Retinal pigment epithelial cell (primary cell): ENCODE measurements around the gene EME2.

Source experiments
- DNase-seq: peaks from one replicate; pipeline ENCODE4 v3.0.0-alpha.2; 2010; ENCODE audit warnings: low read depth
- H3K4me3 ChIP-seq: 2 replicates; pipeline ENCODE4 v1.5.1; 2011; ENCODE audit warnings: mild to moderate bottlenecking, low read length, control low read depth, moderate library complexity
- CTCF ChIP-seq: conservative IDR thresholded peaks from 2 replicates; pipeline ENCODE4 v1.5.1; 2011; ENCODE audit warnings: low read depth, low read length, control low read depth, inconsistent platforms

Gene EME2, protein sequence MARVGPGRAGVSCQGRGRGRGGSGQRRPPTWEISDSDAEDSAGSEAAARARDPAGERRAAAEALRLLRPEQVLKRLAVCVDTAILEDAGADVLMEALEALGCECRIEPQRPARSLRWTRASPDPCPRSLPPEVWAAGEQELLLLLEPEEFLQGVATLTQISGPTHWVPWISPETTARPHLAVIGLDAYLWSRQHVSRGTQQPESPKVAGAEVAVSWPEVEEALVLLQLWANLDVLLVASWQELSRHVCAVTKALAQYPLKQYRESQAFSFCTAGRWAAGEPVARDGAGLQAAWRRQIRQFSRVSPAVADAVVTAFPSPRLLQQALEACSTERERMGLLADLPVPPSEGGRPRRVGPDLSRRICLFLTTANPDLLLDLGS

DNA sequence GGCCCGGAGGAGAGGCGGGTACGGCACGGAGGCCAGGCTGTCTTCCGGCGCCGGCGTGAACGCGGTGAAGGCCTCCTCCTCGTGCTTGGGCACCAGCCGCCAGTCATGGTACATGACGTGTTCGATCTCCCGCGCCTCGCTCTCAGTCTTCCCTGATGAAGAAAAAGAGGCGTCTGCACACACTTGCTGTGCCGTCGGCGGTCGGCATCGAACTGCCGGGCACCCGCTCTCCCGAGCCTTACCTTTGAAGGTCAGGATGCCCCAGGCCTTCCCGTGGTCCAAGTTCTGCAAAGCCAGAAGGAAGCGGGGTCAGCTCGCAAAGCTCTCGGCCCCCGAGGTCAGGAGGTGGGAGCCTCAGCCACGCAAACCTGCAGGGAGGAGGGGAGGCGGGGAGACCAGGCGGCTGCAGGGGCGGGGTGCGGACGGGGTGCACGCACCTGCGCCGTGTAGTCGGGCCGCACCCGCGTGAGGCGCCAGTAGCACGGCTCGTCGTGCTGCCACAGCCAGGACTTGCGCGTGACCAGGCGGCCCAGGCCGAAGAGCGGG, at the start of gene EME2:
TSS of gene EME2 (plus strand) at position 449 of the 546 bp plus-strand sequence. CDS start 418 bp downstream, outside the sequence.
- no peak for TF ChIP-seq CTCF
- no peak for DNase-seq
- H3K4me3 ChIP-seq: peak within 1 kb of the TSS; percentile 67

DNA sequence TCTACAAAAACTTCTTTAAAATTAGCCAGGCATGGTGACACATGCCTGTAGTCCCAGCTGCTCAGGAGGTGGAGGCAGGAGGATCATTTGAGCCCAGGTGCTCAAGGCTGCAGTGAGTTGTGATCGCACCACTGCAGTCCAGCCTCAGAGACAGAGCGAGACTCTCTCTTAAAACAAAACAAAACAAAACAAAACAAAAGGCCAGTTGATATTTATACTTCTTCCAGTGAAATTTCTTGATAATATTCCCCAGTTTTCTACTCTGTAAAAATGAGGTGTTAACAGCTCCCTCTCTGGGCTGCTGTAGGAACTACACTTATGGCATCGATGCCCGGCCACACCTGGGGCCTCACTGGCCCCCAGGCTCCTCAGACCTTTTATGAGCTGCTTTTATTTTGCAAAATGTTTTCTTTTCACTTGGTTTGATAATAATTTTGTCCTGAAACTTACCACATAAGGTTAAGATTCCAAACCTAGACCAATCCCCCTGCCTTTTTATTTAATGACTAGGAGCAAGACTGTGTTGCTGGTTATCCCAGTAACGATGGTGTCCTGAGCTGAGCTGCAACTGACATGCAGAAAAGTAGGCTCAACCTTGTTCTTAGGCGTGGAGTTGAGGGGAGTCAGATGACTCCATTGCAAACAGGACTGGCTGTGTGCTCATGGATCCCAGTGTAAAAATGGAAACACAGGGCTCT, 49.0 kb upstream of the EME2 start:
- peak; percentile 82 for TF ChIP-seq CTCF
- no peak overlapping the region for H3K4me3 ChIP-seq
- DNase-seq: no peak

DNA sequence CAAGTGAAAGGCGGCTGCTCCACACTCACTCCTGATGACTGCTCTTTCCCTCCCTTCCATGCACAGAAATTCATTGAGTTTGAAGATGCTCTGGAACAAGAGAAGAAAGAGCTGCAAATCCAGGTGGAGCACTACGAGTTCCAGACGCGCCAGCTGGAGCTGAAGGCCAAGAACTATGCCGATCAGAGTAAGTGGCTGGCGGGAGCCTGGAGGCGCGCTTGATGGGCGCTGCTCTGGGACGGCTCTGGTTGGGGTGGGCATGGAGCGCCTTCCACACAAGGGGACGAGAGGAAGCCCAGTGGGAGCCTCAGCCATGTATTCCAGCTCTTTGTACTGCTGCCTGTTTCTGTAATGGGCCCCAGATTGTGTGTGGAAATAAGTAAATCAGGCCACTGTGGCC, 48.1 kb upstream of the EME2 start:
- no peak for TF ChIP-seq CTCF
- DNase-seq: no peak
- H3K4me3 ChIP-seq: no peak overlapping the region

GRCh38 chr16:1726661-1727502, 45.7 kb upstream of the EME2 start:
- no peak for DNase-seq
- TF ChIP-seq CTCF: no peak
- H3K4me3 ChIP-seq: no peak overlapping the region

GRCh38 chr16:1727651-1728624, 44.7 kb upstream of the EME2 start:
- no peak for DNase-seq
- H3K4me3 ChIP-seq: no peak overlapping the region
- TF ChIP-seq CTCF: no peak

- no peak for TF ChIP-seq CTCF
- no peak overlapping the region for H3K4me3 ChIP-seq
- DNase-seq: no peak
Measured at GRCh38 chr16:1729026-1729425, 43.6 kb upstream of the EME2 start.
